Measurements from ENCODE around the gene CNPY1. TPM values are rescaled to one million over a fixed set of nuclear protein-coding genes. Genes with fewer than 3 reads are reported as not detected.

Gene CNPY1
- total RNA-seq, 1 experiment from 2014 or later: not detected

DNA sequence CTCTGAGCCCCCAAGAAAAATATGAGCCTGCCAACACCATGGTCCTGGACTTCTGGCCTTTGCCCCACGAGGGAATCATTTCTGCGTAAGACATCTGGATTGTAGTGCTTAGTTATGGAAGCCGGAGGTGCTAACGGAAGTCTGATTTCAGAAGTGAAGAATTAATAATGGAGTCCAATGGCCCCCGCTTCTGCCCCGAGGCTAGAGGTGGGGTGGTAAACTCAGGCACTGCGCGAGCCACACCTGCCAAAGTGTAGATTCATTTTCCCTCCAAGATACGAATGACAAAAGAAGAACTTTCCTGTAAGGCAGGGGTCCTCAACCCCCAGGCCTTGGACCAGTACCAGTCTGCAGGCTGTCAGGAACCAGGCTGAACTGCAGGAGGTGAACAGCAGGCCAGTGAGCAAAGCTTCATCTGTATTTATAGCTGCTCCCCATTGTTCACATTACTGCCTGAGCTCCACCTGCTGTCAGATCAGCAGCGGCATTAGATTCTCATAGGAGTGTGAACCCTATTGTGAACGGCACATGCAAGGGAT is 22.3 kb downstream of the CNPY1 start:
- no peak overlapping the region for H2AFZ ChIP-seq
- TF ChIP-seq, protein P1, sequence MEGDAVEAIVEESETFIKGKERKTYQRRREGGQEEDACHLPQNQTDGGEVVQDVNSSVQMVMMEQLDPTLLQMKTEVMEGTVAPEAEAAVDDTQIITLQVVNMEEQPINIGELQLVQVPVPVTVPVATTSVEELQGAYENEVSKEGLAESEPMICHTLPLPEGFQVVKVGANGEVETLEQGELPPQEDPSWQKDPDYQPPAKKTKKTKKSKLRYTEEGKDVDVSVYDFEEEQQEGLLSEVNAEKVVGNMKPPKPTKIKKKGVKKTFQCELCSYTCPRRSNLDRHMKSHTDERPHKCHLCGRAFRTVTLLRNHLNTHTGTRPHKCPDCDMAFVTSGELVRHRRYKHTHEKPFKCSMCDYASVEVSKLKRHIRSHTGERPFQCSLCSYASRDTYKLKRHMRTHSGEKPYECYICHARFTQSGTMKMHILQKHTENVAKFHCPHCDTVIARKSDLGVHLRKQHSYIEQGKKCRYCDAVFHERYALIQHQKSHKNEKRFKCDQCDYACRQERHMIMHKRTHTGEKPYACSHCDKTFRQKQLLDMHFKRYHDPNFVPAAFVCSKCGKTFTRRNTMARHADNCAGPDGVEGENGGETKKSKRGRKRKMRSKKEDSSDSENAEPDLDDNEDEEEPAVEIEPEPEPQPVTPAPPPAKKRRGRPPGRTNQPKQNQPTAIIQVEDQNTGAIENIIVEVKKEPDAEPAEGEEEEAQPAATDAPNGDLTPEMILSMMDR (conservative IDR thresholded peaks at IDR 0.05): no peak
- no peak for TF ChIP-seq EZH2 (IDR thresholded peaks at IDR 0.05; ENCODE audit: low read depth)
- no TSS peak for BruUV-seq (replicated peaks)
- CTCF ChIA-PET: no interaction called here
- H3K4me2 ChIP-seq: no peak overlapping the region
- no peaks in the 10 kb centered on the region for H3K9me2 ChIP-seq (ENCODE audit: insufficient read depth)
- H3K9me3 ChIP-seq (ENCODE audit: insufficient read depth, low read depth): no peaks in the 10 kb centered on the region
- H3F3A ChIP-seq (ENCODE audit: insufficient read depth, low read depth): no peaks in the 10 kb centered on the region
- peaks cover 97% of the 10 kb centered on the region for H3K27me3 ChIP-seq (ENCODE audit: insufficient read depth, low read depth)
- no peak overlapping the region for H3K27ac ChIP-seq
- intact Hi-C loops (cut with micrococcal nuclease; ENCODE audit: unreplicated experiment): no loop called here
- no peak for DNase-seq
- no peaks in the 10 kb centered on the region; the same call in 1 of the 2 replicates for H4K20me1 ChIP-seq (ENCODE audit: insufficient read depth)
- H3K4me3 ChIP-seq: no peak overlapping the region
- no peaks in the 10 kb centered on the region for H3K36me3 ChIP-seq (ENCODE audit: low read depth)
- no peaks in the 10 kb centered on the region for H3K4me1 ChIP-seq (replicated peaks; ENCODE audit: insufficient read depth)
- no peaks in the 10 kb centered on the region for H3K79me2 ChIP-seq (ENCODE audit: low read depth)
- POLR2A ChIA-PET (ENCODE audit: unreplicated experiment): no interaction called here

DNA sequence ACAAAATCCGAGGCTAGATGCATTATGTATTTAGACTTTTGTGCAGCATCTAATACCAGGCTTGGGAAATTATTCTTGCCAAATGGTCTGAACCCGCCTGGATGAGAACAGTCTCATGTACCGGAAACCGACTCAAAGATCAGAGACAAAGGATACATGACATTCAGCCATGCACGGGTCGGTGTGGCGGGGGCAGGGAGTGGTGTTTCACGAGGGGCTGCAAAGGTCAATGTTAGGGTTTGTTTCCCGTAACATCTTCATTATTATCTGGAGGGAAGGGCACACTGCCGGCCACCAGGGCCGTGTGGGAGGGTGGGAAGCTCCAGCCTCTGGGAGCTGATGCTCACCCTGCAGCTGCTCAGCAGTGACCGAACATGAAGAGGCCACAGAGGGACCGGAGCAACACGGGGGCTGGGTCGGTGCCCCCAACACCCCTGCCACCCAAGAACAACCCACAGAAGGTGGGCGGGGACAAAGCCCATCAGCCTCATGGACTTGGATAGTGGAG is 23.1 kb downstream of the CNPY1 start:
- H3K9me3 ChIP-seq (ENCODE audit: insufficient read depth, low read depth): no peaks in the 10 kb centered on the region
- H3F3A ChIP-seq (ENCODE audit: insufficient read depth, low read depth): no peaks in the 10 kb centered on the region
- no peak overlapping the region for H3K4me2 ChIP-seq
- intact Hi-C loops (cut with micrococcal nuclease; ENCODE audit: unreplicated experiment): no loop called here
- no peaks in the 10 kb centered on the region; the same call in 1 of the 2 replicates for H4K20me1 ChIP-seq (ENCODE audit: insufficient read depth)
- ChIA-PET CTCF (no interaction called here), POLR2A (ENCODE audit: unreplicated experiment) (no interaction called here)
- no peak for DNase-seq
- H3K79me2 ChIP-seq (ENCODE audit: low read depth): no peaks in the 10 kb centered on the region
- no peaks in the 10 kb centered on the region for H3K9me2 ChIP-seq (ENCODE audit: insufficient read depth)
- no TSS peak for BruUV-seq (replicated peaks)
- H3K36me3 ChIP-seq (ENCODE audit: low read depth): no peaks in the 10 kb centered on the region
- H3K4me3 ChIP-seq: no peak overlapping the region
- TF ChIP-seq, protein P1 (conservative IDR thresholded peaks at IDR 0.05): no peak
- no peak for TF ChIP-seq EZH2 (IDR thresholded peaks at IDR 0.05; ENCODE audit: low read depth)
- no peak overlapping the region for H3K27ac ChIP-seq
- no peaks in the 10 kb centered on the region for H3K4me1 ChIP-seq (replicated peaks; ENCODE audit: insufficient read depth)
- no peak overlapping the region for H2AFZ ChIP-seq
- peaks cover 97% of the 10 kb centered on the region for H3K27me3 ChIP-seq (ENCODE audit: insufficient read depth, low read depth)

DNA sequence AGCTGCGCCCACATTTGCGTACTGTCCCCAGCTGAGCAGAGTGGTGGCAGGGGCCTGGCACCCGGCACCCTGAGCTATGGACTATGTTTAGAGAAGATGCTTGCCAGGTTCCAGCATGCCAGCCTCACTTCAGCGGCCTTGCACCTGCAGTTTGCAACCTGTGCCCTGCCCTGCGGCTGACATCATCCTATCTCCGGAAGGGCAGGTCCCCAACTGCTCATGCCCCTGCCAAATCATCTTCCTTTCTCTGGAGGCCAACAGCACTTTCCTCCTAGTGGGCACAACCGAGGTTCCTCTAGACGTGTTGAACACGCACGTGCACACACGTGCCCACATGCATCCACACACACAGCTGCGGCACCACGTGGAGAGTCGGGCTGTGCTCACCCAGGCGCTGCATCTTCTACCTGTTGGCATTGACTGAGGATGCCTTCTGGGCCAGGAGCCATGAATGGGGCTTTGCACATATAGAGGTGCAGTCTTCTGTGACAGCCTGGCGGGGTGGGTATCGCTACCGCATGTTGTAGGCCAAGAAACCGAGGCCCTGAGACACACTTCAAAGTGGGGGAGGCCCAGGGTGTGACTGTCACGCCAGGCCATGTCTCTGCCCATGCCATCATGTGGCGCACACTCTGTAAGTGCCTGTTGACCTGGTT is 24.5 kb downstream of the CNPY1 start:
- Histone ChIP-seq H2AFZ (no peak overlapping the region), H3K27me3 (ENCODE audit: insufficient read depth, low read depth) (peaks cover 97% of the 10 kb centered on the region), H3K79me2 (ENCODE audit: low read depth) (no peaks in the 10 kb centered on the region), H3K9me3 (ENCODE audit: insufficient read depth, low read depth) (no peaks in the 10 kb centered on the region), H3K4me1 (replicated peaks; ENCODE audit: insufficient read depth) (no peaks in the 10 kb centered on the region), H3K4me2 (no peak overlapping the region), H3K4me3 (no peak overlapping the region), H3K27ac (no peak overlapping the region), H4K20me1 (ENCODE audit: insufficient read depth) (no peaks in the 10 kb centered on the region; the same call in 1 of the 2 replicates), H3F3A (ENCODE audit: insufficient read depth, low read depth) (no peaks in the 10 kb centered on the region), H3K9me2 (ENCODE audit: insufficient read depth) (no peaks in the 10 kb centered on the region), H3K36me3 (ENCODE audit: low read depth) (no peaks in the 10 kb centered on the region)
- TF ChIP-seq EZH2 (IDR thresholded peaks at IDR 0.05; ENCODE audit: low read depth): no peak
- TF ChIP-seq, protein P1 (conservative IDR thresholded peaks at IDR 0.05): no peak
- POLR2A ChIA-PET (ENCODE audit: unreplicated experiment): no interaction called here
- CTCF ChIA-PET: no interaction called here
- intact Hi-C loops (cut with micrococcal nuclease; ENCODE audit: unreplicated experiment): no loop called here
- BruUV-seq (replicated peaks): no TSS peak
- DNase-seq: no peak
